ENCODE results near the gene MEGF8.

The MEGF8 gene

GRCh38 chr19:42286349-42287016, 39.0 kb upstream of the MEGF8 start:
- DNase-seq (ENCODE audit: low read depth) = no peak

- no peak for DNase-seq (ENCODE audit: low read depth)
These were observed 38.2 kb upstream of the MEGF8 start for GRCh38 chr19:42287017-42287826.

- no peak for DNase-seq (ENCODE audit: low read depth)
These were observed 37.7 kb upstream of the MEGF8 start for GRCh38 chr19:42287827-42288107.

- no peak for DNase-seq (ENCODE audit: low read depth)
These were observed 37.0 kb upstream of the MEGF8 start for GRCh38 chr19:42288387-42288786.

GRCh38 chr19:42288881-42289555, 36.4 kb upstream of the MEGF8 start:
- no peak for DNase-seq (ENCODE audit: low read depth)

GRCh38 chr19:42289556-42290041, 35.8 kb upstream of the MEGF8 start:
- no peak for DNase-seq (ENCODE audit: low read depth)

- no peak for DNase-seq (ENCODE audit: low read depth)
These were observed 35.3 kb upstream of the MEGF8 start for GRCh38 chr19:42290136-42290522.

- DNase-seq (ENCODE audit: low read depth) = peak; percentile 67
These were observed 34.7 kb upstream of the MEGF8 start for GRCh38 chr19:42290523-42291434.

- DNase-seq (ENCODE audit: low read depth) = no peak
These were observed 34.0 kb upstream of the MEGF8 start for GRCh38 chr19:42291435-42291810.

GRCh38 chr19:42292042-42292960, 33.1 kb upstream of the MEGF8 start:
- no peak for DNase-seq (ENCODE audit: low read depth)

GRCh38 chr19:42292963-42293362, 32.5 kb upstream of the MEGF8 start:
- no peak for DNase-seq (ENCODE audit: low read depth)

GRCh38 chr19:42293540-42293939, 31.9 kb upstream of the MEGF8 start:
- DNase-seq (ENCODE audit: low read depth) = peak; percentile 27

GRCh38 chr19:42293948-42294347, 31.5 kb upstream of the MEGF8 start:
- no peak for DNase-seq (ENCODE audit: low read depth)

- no peak for DNase-seq (ENCODE audit: low read depth)
These were observed 30.8 kb upstream of the MEGF8 start for GRCh38 chr19:42294471-42295137.

GRCh38 chr19:42295342-42295741, 30.1 kb upstream of the MEGF8 start:
- DNase-seq (ENCODE audit: low read depth) = no peak

- DNase-seq (ENCODE audit: low read depth) = peak; percentile 72
These were observed 29.5 kb upstream of the MEGF8 start for GRCh38 chr19:42295831-42296525.

GRCh38 chr19:42297039-42297438, 28.4 kb upstream of the MEGF8 start:
- DNase-seq (ENCODE audit: low read depth) = no peak

- peak; percentile 37 for DNase-seq (ENCODE audit: low read depth)
These were observed 23.7 kb upstream of the MEGF8 start, which contains the start of gene PRR19 for GRCh38 chr19:42301646-42302203. PRR19 (plus strand) TSS chr19:42302132; CDS start chr19:42309585, 7,453 bp downstream.

- DNase-seq (ENCODE audit: low read depth) = no peak
These were observed 22.4 kb upstream of the MEGF8 start for GRCh38 chr19:42303101-42303464.

Data from ELR (cell line).